ENCODE results near the gene CFAP45.

Gene CFAP45

GRCh38 chr1:159923203-159924024 is 23.4 kb upstream of the CFAP45 start:
- Mint-ChIP-seq H3K4me1 (ENCODE audit: low read depth) (peaks cover 63% of the 10 kb centered on the region), H3K4me3 (peak overlapping the region; percentile 81), H3K36me3 (ENCODE audit: low read depth) (peaks cover 57% of the 10 kb centered on the region)

GRCh38 chr1:159922511-159923202 is 22.7 kb upstream of the CFAP45 start:
- H3K9me3 Mint-ChIP-seq: no peaks in the 10 kb centered on the region
- intact Hi-C loops (cut with micrococcal nuclease): loop anchor here (2.0 kb wide), 1 partner anchor 24 kb away; no protein-coding TSS in a partner anchor
- H3K4me3 Mint-ChIP-seq: peak overlapping the region; percentile 81
- H3K27ac Mint-ChIP-seq: peak overlapping the region; percentile 93
- no peaks in the 10 kb centered on the region for H3K27me3 Mint-ChIP-seq
- H3K36me3 Mint-ChIP-seq (ENCODE audit: low read depth): peaks cover 64% of the 10 kb centered on the region
- peaks cover 71% of the 10 kb centered on the region for H3K4me1 Mint-ChIP-seq (ENCODE audit: low read depth)

More at GRCh38 chr1:159923203-159924024, 23.4 kb upstream of the CFAP45 start:
- no peaks in the 10 kb centered on the region for H3K27me3 Mint-ChIP-seq
- intact Hi-C loops (cut with micrococcal nuclease): loop anchor here (2.0 kb wide), 1 partner anchor 25 kb away; no protein-coding TSS in a partner anchor
- peak overlapping the region; percentile 93 for H3K27ac Mint-ChIP-seq
- H3K9me3 Mint-ChIP-seq: no peaks in the 10 kb centered on the region

- intact Hi-C loops (cut with micrococcal nuclease): loop anchor here (2.0 kb wide), 1 partner anchor 23 kb away; no protein-coding TSS in a partner anchor
- peaks cover 72% of the 10 kb centered on the region for H3K36me3 Mint-ChIP-seq (ENCODE audit: low read depth)
- H3K4me3 Mint-ChIP-seq: peak overlapping the region; percentile 81
- H3K27me3 Mint-ChIP-seq: no peaks in the 10 kb centered on the region
- peaks cover 75% of the 10 kb centered on the region for H3K4me1 Mint-ChIP-seq (ENCODE audit: low read depth)
- H3K9me3 Mint-ChIP-seq: no peaks in the 10 kb centered on the region
- peak overlapping the region; percentile 93 for H3K27ac Mint-ChIP-seq
Measured at GRCh38 chr1:159921700-159922504, 21.9 kb upstream of the CFAP45 start.

- Mint-ChIP-seq H3K27me3 (no peaks in the 10 kb centered on the region), H3K4me1 (ENCODE audit: low read depth) (peaks cover 73% of the 10 kb centered on the region), H3K4me3 (no peak overlapping the region), H3K27ac (no peak overlapping the region), H3K36me3 (ENCODE audit: low read depth) (peaks cover 78% of the 10 kb centered on the region), H3K9me3 (no peaks in the 10 kb centered on the region)
- intact Hi-C loops (cut with micrococcal nuclease): no loop called here
Measured at GRCh38 chr1:159921251-159921650, 21.3 kb upstream of the CFAP45 start.

GRCh38 chr1:159920651-159921050 is 20.7 kb upstream of the CFAP45 start:
- Mint-ChIP-seq H3K9me3 (no peaks in the 10 kb centered on the region), H3K36me3 (ENCODE audit: low read depth) (peaks cover 80% of the 10 kb centered on the region), H3K27me3 (no peaks in the 10 kb centered on the region), H3K4me1 (ENCODE audit: low read depth) (peaks cover 67% of the 10 kb centered on the region), H3K4me3 (no peak overlapping the region), H3K27ac (no peak overlapping the region)
- intact Hi-C loops (cut with micrococcal nuclease): no loop called here

GRCh38 chr1:159920202-159920601 is 20.2 kb upstream of the CFAP45 start:
- Mint-ChIP-seq H3K27ac (no peak overlapping the region), H3K4me3 (no peak overlapping the region)
- intact Hi-C loops (cut with micrococcal nuclease): no loop called here

GRCh38 chr1:159919236-159919865 is 19.4 kb upstream of the CFAP45 start:
- peaks cover 73% of the 10 kb centered on the region for H3K36me3 Mint-ChIP-seq (ENCODE audit: low read depth)
- no peaks in the 10 kb centered on the region for H3K9me3 Mint-ChIP-seq
- no peak overlapping the region for H3K4me3 Mint-ChIP-seq
- H3K27ac Mint-ChIP-seq: no peak overlapping the region
- intact Hi-C loops (cut with micrococcal nuclease): no loop called here
- H3K27me3 Mint-ChIP-seq: no peaks in the 10 kb centered on the region
- peaks cover 61% of the 10 kb centered on the region for H3K4me1 Mint-ChIP-seq (ENCODE audit: low read depth)

More at GRCh38 chr1:159920202-159920601, 20.2 kb upstream of the CFAP45 start:
- no peaks in the 10 kb centered on the region for H3K9me3 Mint-ChIP-seq
- peaks cover 62% of the 10 kb centered on the region for H3K4me1 Mint-ChIP-seq (ENCODE audit: low read depth)
- H3K36me3 Mint-ChIP-seq (ENCODE audit: low read depth): peaks cover 76% of the 10 kb centered on the region
- H3K27me3 Mint-ChIP-seq: no peaks in the 10 kb centered on the region

- intact Hi-C loops (cut with micrococcal nuclease): no loop called here
- Mint-ChIP-seq H3K4me3 (no peak overlapping the region), H3K27ac (peak overlapping the region; percentile 55), H3K27me3 (no peaks in the 10 kb centered on the region), H3K9me3 (no peaks in the 10 kb centered on the region), H3K4me1 (ENCODE audit: low read depth) (peaks cover 63% of the 10 kb centered on the region), H3K36me3 (ENCODE audit: low read depth) (peaks cover 69% of the 10 kb centered on the region)
Measured at GRCh38 chr1:159918352-159919200, 18.6 kb upstream of the CFAP45 start.

GRCh38 chr1:159917533-159918351 is 17.8 kb upstream of the CFAP45 start:
- Mint-ChIP-seq H3K27ac (peak overlapping the region; percentile 55), H3K9me3 (no peaks in the 10 kb centered on the region), H3K4me1 (ENCODE audit: low read depth) (peaks cover 57% of the 10 kb centered on the region), H3K4me3 (no peak overlapping the region), H3K36me3 (ENCODE audit: low read depth) (peaks cover 67% of the 10 kb centered on the region), H3K27me3 (no peaks in the 10 kb centered on the region)
- intact Hi-C loops (cut with micrococcal nuclease): no loop called here

- no peak overlapping the region for H3K4me3 Mint-ChIP-seq
- intact Hi-C loops (cut with micrococcal nuclease): no loop called here
- no peaks in the 10 kb centered on the region for H3K27me3 Mint-ChIP-seq
- peaks cover 60% of the 10 kb centered on the region for H3K36me3 Mint-ChIP-seq (ENCODE audit: low read depth)
- H3K4me1 Mint-ChIP-seq (ENCODE audit: low read depth): peaks cover 57% of the 10 kb centered on the region
- no peak overlapping the region for H3K27ac Mint-ChIP-seq
- H3K9me3 Mint-ChIP-seq: no peaks in the 10 kb centered on the region
Measured at GRCh38 chr1:159916242-159917051, 16.5 kb upstream of the CFAP45 start.

- H3K27ac Mint-ChIP-seq: peak overlapping the region; percentile 18
- H3K36me3 Mint-ChIP-seq (ENCODE audit: low read depth): peaks cover 53% of the 10 kb centered on the region
- peaks cover 54% of the 10 kb centered on the region for H3K4me1 Mint-ChIP-seq (ENCODE audit: low read depth)
- H3K27me3 Mint-ChIP-seq: no peaks in the 10 kb centered on the region
- no peak overlapping the region for H3K4me3 Mint-ChIP-seq
- H3K9me3 Mint-ChIP-seq: no peaks in the 10 kb centered on the region
- intact Hi-C loops (cut with micrococcal nuclease): no loop called here
Measured at GRCh38 chr1:159915571-159916241, 15.7 kb upstream of the CFAP45 start.
